T-helper 9 cell (primary cell): ENCODE results near the gene WDR7.

Experiments
- DNase-seq: peaks from one replicate; pipeline ENCODE4 v3.0.0-alpha.2; 2020

Gene WDR7

GRCh38 chr18:56723706-56724105, 72.5 kb downstream of the WDR7 start:
- DNase-seq = no peak

GRCh38 chr18:56726906-56727305, 75.7 kb downstream of the WDR7 start:
- no peak for DNase-seq

GRCh38 chr18:56727399-56727798, 76.2 kb downstream of the WDR7 start:
- no peak for DNase-seq

DNA sequence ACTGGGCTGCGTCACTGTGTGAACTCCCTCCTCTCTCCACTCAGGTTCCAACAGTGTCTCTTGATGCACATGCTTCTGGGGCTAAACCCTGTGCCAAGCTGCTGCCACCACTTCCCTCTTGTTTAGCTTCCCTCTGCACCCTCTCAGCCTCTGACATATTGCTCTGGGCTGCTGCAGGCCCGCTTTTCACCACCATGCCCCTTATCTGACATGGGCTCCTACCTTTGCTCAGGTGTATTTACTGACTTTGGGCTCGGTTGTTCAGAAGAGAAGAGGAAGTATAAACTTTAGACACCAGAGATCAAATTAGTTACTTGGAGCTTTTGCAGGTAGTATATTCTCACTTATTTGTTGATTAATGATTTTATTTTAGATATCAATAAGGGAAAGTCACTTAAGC, 77.6 kb downstream of the WDR7 start:
- DNase-seq = no peak

DNA sequence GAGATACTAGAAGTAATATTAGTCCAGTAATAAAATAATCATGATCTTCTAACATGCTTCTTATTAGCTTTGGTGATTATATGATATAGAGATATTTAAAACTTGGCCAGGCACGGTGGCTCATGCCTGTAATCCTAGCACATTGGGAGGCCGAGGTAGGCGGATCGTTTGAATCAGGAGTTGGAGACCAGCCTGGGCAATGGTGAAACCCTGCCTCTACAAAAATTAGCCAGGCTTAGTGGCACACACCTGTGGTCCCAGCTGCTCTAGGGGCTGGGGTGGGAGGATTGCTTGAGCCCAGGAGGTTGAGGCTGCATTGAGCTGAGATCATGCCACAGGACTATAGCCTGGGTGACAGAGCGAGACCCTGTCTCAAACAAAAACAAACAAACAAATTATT, 87.0 kb downstream of the WDR7 start:
- DNase-seq = no peak

- DNase-seq = no peak
Measured at GRCh38 chr18:56739731-56740130, 88.6 kb downstream of the WDR7 start.

GRCh38 chr18:56740645-56741044, 89.5 kb downstream of the WDR7 start:
- DNase-seq = no peak

GRCh38 chr18:56741685-56742084, 90.5 kb downstream of the WDR7 start:
- DNase-seq = no peak

GRCh38 chr18:56743115-56743514, 92.0 kb downstream of the WDR7 start:
- no peak for DNase-seq

- DNase-seq = no peak
Measured at GRCh38 chr18:56747032-56747658, 96.0 kb downstream of the WDR7 start.

GRCh38 chr18:56747857-56748256, 96.7 kb downstream of the WDR7 start:
- DNase-seq = no peak

- DNase-seq = no peak
Measured at GRCh38 chr18:56748698-56749268, 97.6 kb downstream of the WDR7 start.

DNA sequence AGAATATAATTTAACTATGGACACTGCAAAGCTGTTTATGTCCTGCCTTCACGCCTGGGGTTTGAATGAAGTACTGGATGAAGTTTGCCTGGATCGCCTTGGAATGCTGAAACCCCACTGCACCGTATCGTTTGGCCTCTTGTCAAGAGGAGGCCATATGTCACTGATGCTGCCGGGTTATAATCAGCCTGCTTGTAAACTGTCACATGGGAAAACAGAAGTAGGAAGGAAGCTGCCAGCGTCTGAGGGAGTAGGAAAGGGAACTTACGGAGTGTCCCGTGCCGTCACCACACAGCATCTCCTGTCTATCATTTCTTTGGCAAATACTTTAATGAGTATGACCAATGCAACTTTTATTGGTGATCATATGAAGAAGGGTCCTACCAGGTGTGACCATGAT, 105.8 kb downstream of the WDR7 start:
- DNase-seq = no peak

- DNase-seq = no peak
Measured at GRCh38 chr18:56770097-56770496, 118.9 kb downstream of the WDR7 start.

- DNase-seq = no peak
Measured at GRCh38 chr18:56770873-56771272, 119.7 kb downstream of the WDR7 start.

DNA sequence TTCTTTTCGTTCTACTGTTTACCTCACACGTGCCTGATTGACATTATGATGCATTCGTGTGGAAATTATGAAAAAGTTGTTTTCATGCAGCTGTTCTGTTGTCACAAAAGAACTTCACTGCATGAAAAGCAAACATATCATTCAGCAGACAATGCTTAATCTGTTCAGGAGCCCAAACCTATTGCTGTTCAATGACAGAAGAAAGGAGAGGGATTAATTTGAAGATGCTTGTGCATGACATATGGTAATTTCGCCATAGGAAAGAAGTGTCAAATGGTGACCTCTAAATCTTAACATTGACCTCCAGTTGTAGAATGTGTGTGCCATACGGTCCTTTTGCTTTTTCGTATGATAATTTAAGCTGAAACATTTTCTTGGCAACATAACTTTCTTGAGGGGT, 124.5 kb downstream of the WDR7 start:
- no peak for DNase-seq

- DNase-seq = no peak
Measured at GRCh38 chr18:56787390-56787789, 136.2 kb downstream of the WDR7 start.

DNA sequence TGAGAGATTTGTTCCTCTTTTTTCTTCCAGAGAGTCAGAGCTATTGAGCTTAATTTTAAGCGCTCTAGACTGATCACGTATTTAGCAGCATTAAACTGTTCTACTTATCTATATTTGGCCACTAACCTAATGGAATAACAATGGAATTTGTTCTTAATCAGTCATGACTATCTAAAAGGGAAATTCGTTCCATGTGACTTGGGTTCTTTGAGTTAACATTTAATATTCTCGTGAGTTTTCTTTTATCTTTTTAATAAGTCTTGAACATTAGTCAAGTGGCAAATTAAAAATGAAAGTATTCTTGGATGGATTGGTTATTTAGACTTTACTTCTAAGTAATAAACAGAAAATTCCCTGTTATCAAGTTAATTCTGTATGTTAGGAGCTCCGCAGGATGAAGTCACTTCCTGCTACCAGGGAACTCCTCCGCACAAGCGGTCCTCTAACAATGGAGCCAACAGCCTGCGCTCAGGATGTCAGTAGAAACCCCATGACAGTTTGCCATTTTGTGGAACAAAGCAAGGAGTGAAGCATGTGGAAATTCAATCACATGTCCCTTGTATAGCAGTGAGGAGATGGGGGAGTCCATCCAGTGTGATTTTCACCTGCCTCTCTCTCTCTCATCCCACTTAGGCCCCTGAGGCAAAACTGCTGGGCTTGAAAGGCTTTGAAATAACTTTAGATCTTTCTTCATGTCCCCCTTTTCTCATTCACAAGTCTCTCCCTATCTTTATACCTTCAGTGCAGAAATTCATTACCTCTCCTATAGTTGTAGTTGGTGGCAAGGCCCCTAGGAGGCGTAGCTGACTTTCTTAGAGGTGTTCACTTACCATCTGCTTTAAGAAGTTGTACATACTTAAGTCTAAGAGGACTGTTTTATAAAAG, 138.1 kb downstream of the WDR7 start:
- DNase-seq = no peak

GRCh38 chr18:56789889-56790180, 138.7 kb downstream of the WDR7 start:
- DNase-seq = no peak

DNA sequence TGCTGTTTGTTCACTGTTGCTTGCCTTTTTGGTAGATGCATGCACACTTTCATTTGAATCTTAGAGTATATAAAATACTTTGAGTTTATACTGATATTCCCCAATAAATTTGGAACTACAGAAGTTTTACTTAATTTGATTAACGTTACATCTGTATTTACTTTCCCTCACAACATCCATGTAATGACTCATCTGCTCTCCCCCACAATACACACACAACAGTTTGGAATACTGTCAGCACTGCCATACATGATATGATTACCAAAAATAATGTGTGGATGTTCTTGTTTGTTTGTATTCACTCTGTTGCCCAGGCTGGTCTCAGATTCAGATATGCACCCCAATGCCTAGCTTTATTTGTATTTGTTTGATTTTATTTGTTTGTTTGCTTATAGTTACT, 144.2 kb downstream of the WDR7 start:
- no peak for DNase-seq

GRCh38 chr18:56799756-56800155, 148.6 kb downstream of the WDR7 start:
- no peak for DNase-seq

DNA sequence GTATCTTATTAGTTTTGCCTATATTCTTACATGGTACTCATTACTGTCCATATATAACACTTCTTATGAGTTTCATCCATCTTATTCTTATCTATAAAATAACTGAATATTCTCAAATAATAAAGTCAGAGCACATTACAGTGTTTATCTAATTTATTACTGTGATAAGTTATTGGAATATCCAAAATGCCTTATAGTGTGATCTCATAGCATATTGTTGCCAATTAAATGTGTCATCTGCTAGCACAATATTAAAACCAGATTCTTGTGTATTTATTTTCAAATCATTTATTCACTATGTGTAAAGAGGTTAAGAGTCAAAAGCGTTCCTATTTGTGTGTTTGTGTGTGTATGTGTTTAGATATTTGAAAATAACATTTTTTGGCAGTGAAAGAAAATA, 151.9 kb downstream of the WDR7 start:
- no peak for DNase-seq

DNA sequence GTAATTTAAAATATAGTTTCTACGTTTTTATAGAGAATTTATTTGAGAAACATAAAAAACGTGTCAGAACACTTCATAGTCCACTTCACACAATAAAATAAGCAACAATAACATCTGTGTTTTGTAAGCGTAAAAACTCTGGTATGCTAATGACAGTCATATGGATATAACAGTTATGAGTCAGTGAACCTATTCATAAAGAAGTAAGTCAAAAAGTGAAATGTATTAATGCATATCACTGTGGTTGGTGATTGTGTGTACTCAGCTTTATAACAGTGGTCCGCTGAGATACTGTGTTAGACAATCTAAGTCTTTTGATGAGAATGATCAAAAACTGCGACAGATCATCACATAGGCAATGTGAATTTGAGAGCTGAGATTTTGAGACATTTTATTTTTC, 153.2 kb downstream of the WDR7 start:
- no peak for DNase-seq

DNA sequence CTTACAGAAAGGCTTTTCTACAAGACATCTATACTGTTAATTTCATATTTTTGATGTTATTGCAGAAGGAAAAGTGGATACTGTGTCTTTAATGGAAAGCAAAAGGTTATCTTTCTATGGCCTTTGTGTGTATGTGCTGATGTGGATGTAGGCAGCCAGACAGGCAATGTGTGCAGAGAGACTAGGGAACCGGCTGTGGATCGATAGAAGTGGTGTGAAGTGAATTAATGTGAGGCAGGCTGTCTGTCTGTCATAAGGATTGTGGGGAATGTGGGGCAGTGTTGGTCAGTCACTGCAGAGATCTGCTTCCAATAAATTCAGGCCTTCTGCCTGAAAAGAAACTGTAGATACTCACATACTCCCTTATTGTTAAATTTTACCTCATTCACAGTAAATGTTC, 156.7 kb downstream of the WDR7 start:
- DNase-seq = no peak
